TTC549 (cell line): Measurements from ENCODE around the gene MICOS13.

ENCODE experiments used
- FAIRE-seq: peaks from 2 replicates; lab custom pipeline; 2012; peaks lifted over from hg19 to GRCh38; lab: Jason Lieb, UNC

Gene MICOS13

GRCh38 chr19:5667751-5668271, 12.5 kb downstream of the MICOS13 start:
- FAIRE-seq: no peak

GRCh38 chr19:5666921-5667610, 13.2 kb downstream of the MICOS13 start:
- no peak for FAIRE-seq

- FAIRE-seq: no peak
Measured at GRCh38 chr19:5665781-5666513, 14.4 kb downstream of the MICOS13 start.

GRCh38 chr19:5664515-5664914, 15.8 kb downstream of the MICOS13 start:
- no peak for FAIRE-seq

GRCh38 chr19:5663904-5664303, 16.4 kb downstream of the MICOS13 start:
- FAIRE-seq: no peak

- FAIRE-seq: no peak
Measured at GRCh38 chr19:5661483-5661882, 18.8 kb downstream of the MICOS13 start.

GRCh38 chr19:5655412-5655811, 24.9 kb downstream of the MICOS13 start:
- FAIRE-seq: no peak

GRCh38 chr19:5654931-5655330, 25.4 kb downstream of the MICOS13 start:
- no peak for FAIRE-seq

GRCh38 chr19:5652261-5652660, 28.1 kb downstream of the MICOS13 start:
- FAIRE-seq: no peak

GRCh38 chr19:5651361-5651760, 29.0 kb downstream of the MICOS13 start:
- FAIRE-seq: no peak

- no peak for FAIRE-seq
Measured at GRCh38 chr19:5648464-5648863, 31.9 kb downstream of the MICOS13 start.

- no peak for FAIRE-seq
Measured at GRCh38 chr19:5646703-5647102, 33.6 kb downstream of the MICOS13 start.

GRCh38 chr19:5645409-5645808, 34.9 kb downstream of the MICOS13 start:
- no peak for FAIRE-seq

- no peak for FAIRE-seq
Measured at GRCh38 chr19:5644037-5644436, 36.3 kb downstream of the MICOS13 start.

- no peak for FAIRE-seq
Measured at GRCh38 chr19:5643060-5643459, 37.3 kb downstream of the MICOS13 start.

- FAIRE-seq: no peak
Measured at GRCh38 chr19:5642204-5642603, 38.1 kb downstream of the MICOS13 start.

- no peak for FAIRE-seq
Measured at GRCh38 chr19:5641171-5641570, 39.1 kb downstream of the MICOS13 start.

GRCh38 chr19:5637971-5638370, 42.3 kb downstream of the MICOS13 start:
- no peak for FAIRE-seq

GRCh38 chr19:5635427-5635826, 44.9 kb downstream of the MICOS13 start:
- no peak for FAIRE-seq

GRCh38 chr19:5632657-5633056, 47.7 kb downstream of the MICOS13 start:
- FAIRE-seq: no peak

- no peak for FAIRE-seq
Measured at GRCh38 chr19:5632241-5632612, 48.1 kb downstream of the MICOS13 start.

- FAIRE-seq: no peak
Measured at GRCh38 chr19:5631567-5632240, 48.6 kb downstream of the MICOS13 start.

GRCh38 chr19:5628919-5629481, 51.3 kb downstream of the MICOS13 start:
- no peak for FAIRE-seq
